GM23338 (cell line): ENCODE measurements around the gene ZNF311. TPM values are rescaled to one million over a fixed set of nuclear protein-coding genes. Genes with fewer than 3 reads are reported as not detected.
A peak's percentile ranks its signal among the peaks of the same experiment; 100 is the strongest.

Source experiments
- ATAC-seq: fragments of 200-7000 bp; cut with Tn5 transposase; 3 replicates; pipeline ENCODE4 v1.9.1; 2020
- DNase-seq: peaks from one replicate; pipeline ENCODE4 v3.0.0-alpha.2; 2015; ENCODE audit warnings: low spot score
- H2AFZ ChIP-seq: fragments of 200-600 bp; sonication (generic); 2 replicates; pipeline ENCODE4 v1.8.0; 2016; ENCODE audit warnings: antibody characterized with exemption, mild to moderate bottlenecking, moderate library complexity
- H3F3A ChIP-seq: fragments of 200-600 bp; sonication (generic); replicated peaks from 2 replicates; pipeline ENCODE4 v1.8.0; 2017; ENCODE audit warnings: antibody characterized with exemption, mixed run types, low read depth
- H3K27ac ChIP-seq: fragments of 200-600 bp; sonication (generic); 2 replicates; pipeline ENCODE4 v1.6.1; 2016; ENCODE audit warnings: low read depth
- H3K27me3 ChIP-seq: fragments of 200-600 bp; sonication (generic); 2 replicates; pipeline ENCODE4 v1.8.0; 2016; ENCODE audit warnings: mild to moderate bottlenecking, mixed run types, moderate library complexity; ENCODE audit not compliant: insufficient read depth
- H3K36me3 ChIP-seq: fragments of 200-600 bp; sonication (generic); 2 replicates; pipeline ENCODE4 v1.8.0; 2016; ENCODE audit warnings: mild to moderate bottlenecking; ENCODE audit not compliant: insufficient read depth
- H3K4me1 ChIP-seq: fragments of 200-600 bp; sonication (generic); 2 replicates; pipeline ENCODE4 v1.8.0; 2016; ENCODE audit warnings: mild to moderate bottlenecking, moderate library complexity; ENCODE audit not compliant: insufficient read depth
- H3K4me2 ChIP-seq: fragments of 200-600 bp; sonication (generic); 2 replicates; pipeline ENCODE4 v1.7.1; 2017; ENCODE audit warnings: mixed run types
- H3K4me3 ChIP-seq: fragments of 200-600 bp; sonication (generic); 2 replicates; pipeline ENCODE4 v1.6.1; 2016; ENCODE audit warnings: mixed run types
- H3K79me2 ChIP-seq: fragments of 200-600 bp; sonication (generic); replicated peaks from 2 replicates; pipeline ENCODE4 v1.8.0; 2017; ENCODE audit warnings: mild to moderate bottlenecking; ENCODE audit not compliant: insufficient read depth
- H3K9me2 ChIP-seq: fragments of 200-600 bp; sonication (generic); 2 replicates; pipeline ENCODE4 v1.8.0; 2017; ENCODE audit not compliant: insufficient read depth
- H4K20me1 ChIP-seq: fragments of 200-600 bp; sonication (generic); replicated peaks from 2 replicates; pipeline ENCODE4 v1.8.0; 2017; ENCODE audit warnings: mild to moderate bottlenecking; ENCODE audit not compliant: insufficient read depth
- H3K27ac Mint-ChIP-seq: 2 replicates; pipeline ENCODE4 v1.8.0; 2020; ENCODE audit warnings: inconsistent platforms, mild to moderate bottlenecking, moderate library complexity, mixed read lengths
- H3K27me3 Mint-ChIP-seq: 3 replicates; pipeline ENCODE4 v1.8.0; 2022; ENCODE audit warnings: low read depth, mild to moderate bottlenecking, moderate library complexity, mixed read lengths, inconsistent platforms; ENCODE audit not compliant: insufficient read depth, poor library complexity
- H3K36me3 Mint-ChIP-seq: 3 replicates; pipeline ENCODE4 v1.8.0; 2021; ENCODE audit warnings: low read depth, mild to moderate bottlenecking, inconsistent platforms, moderate library complexity, mixed read lengths
- H3K4me1 Mint-ChIP-seq: 3 replicates; pipeline ENCODE4 v1.8.0; 2020; ENCODE audit warnings: mild to moderate bottlenecking, inconsistent platforms, mixed read lengths
- H3K4me3 Mint-ChIP-seq: 3 replicates; pipeline ENCODE4 v1.8.0; 2021; ENCODE audit warnings: moderate library complexity, mild to moderate bottlenecking, inconsistent platforms, mixed read lengths
- H3K9me3 Mint-ChIP-seq: 3 replicates; pipeline ENCODE4 v1.8.0; 2020; ENCODE audit warnings: moderate library complexity, mild to moderate bottlenecking, inconsistent platforms, mixed read lengths
- CREB1 ChIP-seq: fragments of 250-450 bp; sonication (Bioruptor Pico); IDR thresholded peaks from 2 replicates; pipeline ENCODE4 v1.5.0; 2020; ENCODE audit warnings: low read depth, mild to moderate bottlenecking, moderate library complexity
- CTCF ChIP-seq, 2 experiments: fragments of 200-600 bp in 1 of 2; sonication (generic) in 1 of 2; conservative IDR thresholded peaks; 2 replicates each; pipeline versions ENCODE4 v1.5.1 to v1.6.1; 2016 to 2017; ENCODE audit warnings: antibody characterized with exemption in 2 of 2, low read depth in 2 of 2, mild to moderate bottlenecking in 2 of 2, moderate library complexity in 1 of 2
- EZH2 ChIP-seq: fragments of 200-600 bp; sonication (generic); IDR thresholded peaks from one replicate; pipeline ENCODE4 v1.8.0; 2017; ENCODE audit warnings: antibody characterized with exemption, mild to moderate bottlenecking, low read depth; ENCODE audit not compliant: unreplicated experiment
- EZH2phosphoT487 ChIP-seq: fragments of 200-600 bp; sonication (generic); IDR thresholded peaks from one replicate; pipeline ENCODE4 v1.8.1; 2018; ENCODE audit warnings: antibody characterized with exemption; ENCODE audit not compliant: unreplicated experiment
- JUNB ChIP-seq: IDR thresholded peaks from one replicate; pipeline ENCODE4 v1.6.1; 2016; ENCODE audit warnings: antibody characterized with exemption; ENCODE audit not compliant: unreplicated experiment
- NANOG ChIP-seq: IDR thresholded peaks from 2 replicates; pipeline ENCODE4 v1.6.1; 2016; ENCODE audit warnings: antibody characterized with exemption, borderline replicate concordance
- POLR2AphosphoS5 ChIP-seq: IDR thresholded peaks from 2 replicates; pipeline ENCODE4 v1.6.1; 2016; ENCODE audit warnings: antibody characterized with exemption, low read depth
- STAT1 ChIP-seq: IDR thresholded peaks from one replicate; pipeline ENCODE4 v1.6.1; 2016; ENCODE audit warnings: antibody characterized with exemption; ENCODE audit not compliant: unreplicated experiment
- ZNF114 ChIP-seq: fragments of 250-450 bp; sonication (Bioruptor Pico); IDR thresholded peaks from 2 replicates; pipeline ENCODE4 v1.5.0; 2020; ENCODE audit warnings: mild to moderate bottlenecking, moderate library complexity
- ZNF331 ChIP-seq: fragments of 250-450 bp; sonication (Bioruptor Pico); IDR thresholded peaks from 2 replicates; pipeline ENCODE4 v1.5.0; 2020; ENCODE audit warnings: low read depth, mild to moderate bottlenecking, moderate library complexity
- polyA plus RNA-seq: library from polyadenylated mRNA; unstranded; fragments of >200 nt; fragmentation: Nextera tagmentation; extraction: Ambion mirVana; gene quantifications from 2 replicates; pipeline ENCODE4 v1.2.1, GENCODE V29; 2016
- total RNA-seq: library from RNA; depleted of rRNA; stranded (reverse); fragments of >200 nt; shearing (Covaris generic); gene quantifications from 2 replicates; pipeline ENCODE4 v1.2.3, GENCODE V29; 2014
- TF ChIP-seq, protein P1 (sequence below): IDR thresholded peaks from 2 replicates; pipeline ENCODE4 v1.6.1; 2016; ENCODE audit warnings: antibody characterized with exemption
- TF ChIP-seq, protein P2 (sequence below): IDR thresholded peaks from one replicate; pipeline ENCODE4 v1.6.1; 2018; ENCODE audit warnings: antibody characterized with exemption; ENCODE audit not compliant: unreplicated experiment

Gene ZNF311
- total and polyA plus RNA-seq, 2 experiments from 2014 or later, result 1.5 to 1.8 TPM

- peaks cover 6% of the 10 kb centered on the region; the same call in 2 of the 3 replicates for H3K9me3 Mint-ChIP-seq
- TF ChIP-seq NANOG (no peak), CTCF (conservative IDR thresholded peaks at IDR 0.05; ENCODE audit: low read depth in 2 of 2) (peak; percentile 24 to 51)
- TF ChIP-seq, protein P1, sequence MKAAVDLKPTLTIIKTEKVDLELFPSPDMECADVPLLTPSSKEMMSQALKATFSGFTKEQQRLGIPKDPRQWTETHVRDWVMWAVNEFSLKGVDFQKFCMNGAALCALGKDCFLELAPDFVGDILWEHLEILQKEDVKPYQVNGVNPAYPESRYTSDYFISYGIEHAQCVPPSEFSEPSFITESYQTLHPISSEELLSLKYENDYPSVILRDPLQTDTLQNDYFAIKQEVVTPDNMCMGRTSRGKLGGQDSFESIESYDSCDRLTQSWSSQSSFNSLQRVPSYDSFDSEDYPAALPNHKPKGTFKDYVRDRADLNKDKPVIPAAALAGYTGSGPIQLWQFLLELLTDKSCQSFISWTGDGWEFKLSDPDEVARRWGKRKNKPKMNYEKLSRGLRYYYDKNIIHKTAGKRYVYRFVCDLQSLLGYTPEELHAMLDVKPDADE, result no peak
- no peaks in the 10 kb centered on the region for H3K36me3 ChIP-seq
- H3K79me2 ChIP-seq, result no peaks in the 10 kb centered on the region
- peaks cover 22% of the 10 kb centered on the region for H3K27me3 Mint-ChIP-seq
- H3K4me2 ChIP-seq, result peak overlapping the region; percentile 77
- H3K27ac Mint-ChIP-seq, result peak overlapping the region; percentile 80
- H3F3A ChIP-seq, result peaks cover 13% of the 10 kb centered on the region
- H3K4me1 Mint-ChIP-seq, result peaks cover 46% of the 10 kb centered on the region
- peaks cover 26% of the 10 kb centered on the region; the same call in 1 of the 2 replicates for H3K4me1 ChIP-seq
- H3K36me3 Mint-ChIP-seq, result peaks cover 4% of the 10 kb centered on the region; the same call in 1 of the 3 replicates
- peaks cover 42% of the 10 kb centered on the region for H3K27me3 ChIP-seq
- DNase-seq (peak; percentile 91), ATAC-seq (peak; percentile 56)
- H3K4me3 ChIP-seq, result peak overlapping the region; percentile 77
- H3K27ac ChIP-seq, result no peak overlapping the region
- H2AFZ ChIP-seq, result peak overlapping the region; percentile 90
- no peaks in the 10 kb centered on the region for H3K9me2 ChIP-seq
- H4K20me1 ChIP-seq, result no peaks in the 10 kb centered on the region
- peak overlapping the region; percentile 87 for H3K4me3 Mint-ChIP-seq
Measured at GRCh38 chr6:28980852-28981430, 24.2 kb downstream of the ZNF311 start.

- Histone ChIP-seq H3K27me3 (peaks cover 42% of the 10 kb centered on the region), H3K4me3 (peak overlapping the region; percentile 77), H3K79me2 (no peaks in the 10 kb centered on the region), H3F3A (peaks cover 13% of the 10 kb centered on the region), H3K27ac (no peak overlapping the region), H3K4me2 (peak overlapping the region; percentile 77), H4K20me1 (no peaks in the 10 kb centered on the region), H2AFZ (peak overlapping the region; percentile 90), H3K9me2 (no peaks in the 10 kb centered on the region), H3K4me1 (peaks cover 26% of the 10 kb centered on the region; the same call in 1 of the 2 replicates), H3K36me3 (no peaks in the 10 kb centered on the region)
- peaks cover 6% of the 10 kb centered on the region; the same call in 2 of the 3 replicates for H3K9me3 Mint-ChIP-seq
- DNase-seq, result peak; percentile 66
- H3K4me3 Mint-ChIP-seq, result peak overlapping the region; percentile 87
- peaks cover 4% of the 10 kb centered on the region; the same call in 1 of the 3 replicates for H3K36me3 Mint-ChIP-seq
- H3K27ac Mint-ChIP-seq, result no peak overlapping the region; the same call in 1 of the 2 replicates
- H3K27me3 Mint-ChIP-seq, result peaks cover 19% of the 10 kb centered on the region
- H3K4me1 Mint-ChIP-seq, result peaks cover 44% of the 10 kb centered on the region
- peak; percentile 4 for ATAC-seq
- no peak for TF ChIP-seq CREB1 (CRISPR knock-in tag)
- TF ChIP-seq JUNB, result no peak
- TF ChIP-seq, protein P1, result no peak
- no peak for TF ChIP-seq NANOG
- TF ChIP-seq, protein P2, sequence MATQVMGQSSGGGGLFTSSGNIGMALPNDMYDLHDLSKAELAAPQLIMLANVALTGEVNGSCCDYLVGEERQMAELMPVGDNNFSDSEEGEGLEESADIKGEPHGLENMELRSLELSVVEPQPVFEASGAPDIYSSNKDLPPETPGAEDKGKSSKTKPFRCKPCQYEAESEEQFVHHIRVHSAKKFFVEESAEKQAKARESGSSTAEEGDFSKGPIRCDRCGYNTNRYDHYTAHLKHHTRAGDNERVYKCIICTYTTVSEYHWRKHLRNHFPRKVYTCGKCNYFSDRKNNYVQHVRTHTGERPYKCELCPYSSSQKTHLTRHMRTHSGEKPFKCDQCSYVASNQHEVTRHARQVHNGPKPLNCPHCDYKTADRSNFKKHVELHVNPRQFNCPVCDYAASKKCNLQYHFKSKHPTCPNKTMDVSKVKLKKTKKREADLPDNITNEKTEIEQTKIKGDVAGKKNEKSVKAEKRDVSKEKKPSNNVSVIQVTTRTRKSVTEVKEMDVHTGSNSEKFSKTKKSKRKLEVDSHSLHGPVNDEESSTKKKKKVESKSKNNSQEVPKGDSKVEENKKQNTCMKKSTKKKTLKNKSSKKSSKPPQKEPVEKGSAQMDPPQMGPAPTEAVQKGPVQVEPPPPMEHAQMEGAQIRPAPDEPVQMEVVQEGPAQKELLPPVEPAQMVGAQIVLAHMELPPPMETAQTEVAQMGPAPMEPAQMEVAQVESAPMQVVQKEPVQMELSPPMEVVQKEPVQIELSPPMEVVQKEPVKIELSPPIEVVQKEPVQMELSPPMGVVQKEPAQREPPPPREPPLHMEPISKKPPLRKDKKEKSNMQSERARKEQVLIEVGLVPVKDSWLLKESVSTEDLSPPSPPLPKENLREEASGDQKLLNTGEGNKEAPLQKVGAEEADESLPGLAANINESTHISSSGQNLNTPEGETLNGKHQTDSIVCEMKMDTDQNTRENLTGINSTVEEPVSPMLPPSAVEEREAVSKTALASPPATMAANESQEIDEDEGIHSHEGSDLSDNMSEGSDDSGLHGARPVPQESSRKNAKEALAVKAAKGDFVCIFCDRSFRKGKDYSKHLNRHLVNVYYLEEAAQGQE, result no peak
- no peak for TF ChIP-seq POLR2AphosphoS5
- TF ChIP-seq STAT1, result no peak
- no peak for TF ChIP-seq EZH2
- no peak for TF ChIP-seq ZNF114
- TF ChIP-seq ZNF331, result no peak
- no peak for TF ChIP-seq EZH2phosphoT487
Measured at GRCh38 chr6:28980137-28980851, 24.8 kb downstream of the ZNF311 start.
